Putamen (tissue), 1 donor: ENCODE results near the gene MAST1.
"Not testable (repeated sequence)": the region's sequence is repeated elsewhere in the genome, so short reads cannot be mapped to it uniquely, and the experiment has no call there.

ENCODE experiments used
- DNase-seq: peaks from one replicate; pipeline ENCODE4 v3.0.0-alpha.2; 2016; ENCODE audit warnings: low spot score

Gene MAST1

GRCh38 chr19:12840091-12841079 lies 2.1 kb downstream of the MAST1 start:
- DNase-seq, result no peak

- no peak for DNase-seq
These were observed 2.8 kb downstream of the MAST1 start for GRCh38 chr19:12841094-12841493.

GRCh38 chr19:12842511-12842910 lies 4.2 kb downstream of the MAST1 start:
- DNase-seq, result no peak

- no peak for DNase-seq
These were observed 5.0 kb downstream of the MAST1 start for GRCh38 chr19:12843328-12843727.

GRCh38 chr19:12843999-12844732 lies 5.9 kb downstream of the MAST1 start:
- no peak for DNase-seq

- not testable (repeated sequence) for DNase-seq
These were observed 8.3 kb downstream of the MAST1 start for GRCh38 chr19:12846613-12847012.

GRCh38 chr19:12847159-12848139 lies 9.1 kb downstream of the MAST1 start:
- peak; percentile 60 for DNase-seq

- DNase-seq, result no peak
These were observed 18.3 kb downstream of the MAST1 start for GRCh38 chr19:12856653-12857052.

GRCh38 chr19:12858041-12858928 lies 20.0 kb downstream of the MAST1 start:
- no peak for DNase-seq

- no peak for DNase-seq
These were observed 21.2 kb downstream of the MAST1 start for GRCh38 chr19:12859546-12859945.

- no peak for DNase-seq
These were observed 25.8 kb downstream of the MAST1 start for GRCh38 chr19:12864143-12864542.

GRCh38 chr19:12864721-12865715 lies 26.7 kb downstream of the MAST1 start:
- DNase-seq, result no peak

GRCh38 chr19:12865746-12866415 lies 27.6 kb downstream of the MAST1 start:
- no peak for DNase-seq

GRCh38 chr19:12866416-12867119 lies 28.3 kb downstream of the MAST1 start:
- no peak for DNase-seq

- no peak for DNase-seq
These were observed 29.1 kb downstream of the MAST1 start for GRCh38 chr19:12867120-12868099.

GRCh38 chr19:12868540-12869112 lies 30.3 kb downstream of the MAST1 start:
- DNase-seq, result no peak

GRCh38 chr19:12871681-12872080 lies 33.4 kb downstream of the MAST1 start:
- no peak for DNase-seq
